Measurements from ENCODE around the gene NOXA1.
A peak's percentile ranks its signal among the peaks of the same experiment; 100 is the strongest.

NOXA1 gene

GRCh38 chr9:137387891-137388560 lies 35.2 kb upstream of the NOXA1 start:
- ATAC-seq, result no peak

- ATAC-seq, result no peak
These were observed 34.4 kb upstream of the NOXA1 start for GRCh38 chr9:137388589-137389427.

- no peak for ATAC-seq
These were observed 33.8 kb upstream of the NOXA1 start for GRCh38 chr9:137389428-137389746.

- ATAC-seq, result no peak
These were observed 32.4 kb upstream of the NOXA1 start for GRCh38 chr9:137390553-137391410.

- no peak for ATAC-seq
These were observed 31.8 kb upstream of the NOXA1 start for GRCh38 chr9:137391411-137391754.

- no peak for ATAC-seq
These were observed 30.8 kb upstream of the NOXA1 start for GRCh38 chr9:137392232-137393007.

GRCh38 chr9:137393176-137394150 lies 29.7 kb upstream of the NOXA1 start:
- no peak for ATAC-seq

GRCh38 chr9:137394866-137395665 lies 28.1 kb upstream of the NOXA1 start:
- no peak for ATAC-seq

GRCh38 chr9:137395666-137396010 lies 27.6 kb upstream of the NOXA1 start:
- ATAC-seq, result no peak

GRCh38 chr9:137396227-137396626 lies 27.0 kb upstream of the NOXA1 start:
- no peak for ATAC-seq

GRCh38 chr9:137396634-137397367 lies 26.4 kb upstream of the NOXA1 start:
- no peak for ATAC-seq

GRCh38 chr9:137397675-137398423 lies 25.3 kb upstream of the NOXA1 start:
- peak; percentile 95 to 98 for ATAC-seq

GRCh38 chr9:137398561-137399468 lies 24.4 kb upstream of the NOXA1 start:
- ATAC-seq, result no peak

GRCh38 chr9:137402746-137403145 lies 20.4 kb upstream of the NOXA1 start:
- no peak for ATAC-seq

- ATAC-seq, result no peak
These were observed 19.9 kb upstream of the NOXA1 start for GRCh38 chr9:137403269-137403668.

GRCh38 chr9:137404961-137405567 lies 18.1 kb upstream of the NOXA1 start:
- ATAC-seq, result no peak

GRCh38 chr9:137405677-137406081 lies 17.5 kb upstream of the NOXA1 start:
- ATAC-seq, result no peak

Measured in activated CD4-positive, CD25-positive, alpha-beta regulatory T cell treated with anti-CD3 and anti-CD28 coated beads, Interleukin-2, amount 50 U/mL, for 24 hours (primary cell).